Peyer's patch (tissue), 4 donors: ENCODE results near the gene IARS2.

ENCODE experiments used
- POLR2A ChIP-seq, 2 donors: fragments of 450-650 bp; IDR thresholded peaks; one replicate each; pipeline ENCODE4 v1.5.1; 2017; ENCODE audit warnings: antibody characterized with exemption in 2 of 2, mild to moderate bottlenecking in 2 of 2, moderate library complexity in 2 of 2
- TF ChIP-seq, protein P1 (sequence below), 6 experiments: fragments of 450-650 bp in 4 of 6; fragments of 200-600 bp in 2 of 6; sonication (generic) in 1 of 6; IDR thresholded peaks; one replicate each; pipeline ENCODE4 v1.5.1; 2017 to 2019; ENCODE audit warnings: antibody characterized with exemption in 6 of 6, mild to moderate bottlenecking in 3 of 6, moderate library complexity in 1 of 6

DNA sequence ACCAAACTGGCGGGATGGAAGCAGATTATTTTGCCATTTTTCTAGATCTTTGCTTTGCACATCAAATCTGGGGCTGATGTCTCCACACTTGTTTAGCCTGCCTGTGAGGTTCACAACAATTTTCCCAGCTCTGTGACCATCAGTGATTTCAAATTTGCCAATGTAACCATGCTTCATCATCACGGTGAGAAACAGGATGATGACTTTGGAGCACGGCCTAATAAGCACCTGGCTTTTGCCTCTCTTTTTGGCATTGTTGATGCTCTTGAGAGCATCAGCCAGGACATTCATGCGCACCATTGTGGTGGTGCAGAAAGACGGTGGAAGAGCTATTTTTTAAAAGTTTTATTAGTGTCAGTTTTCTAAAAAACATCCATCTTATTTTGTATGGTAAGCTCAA, 50.1 kb downstream of the IARS2 start:
- TF ChIP-seq, protein P1, sequence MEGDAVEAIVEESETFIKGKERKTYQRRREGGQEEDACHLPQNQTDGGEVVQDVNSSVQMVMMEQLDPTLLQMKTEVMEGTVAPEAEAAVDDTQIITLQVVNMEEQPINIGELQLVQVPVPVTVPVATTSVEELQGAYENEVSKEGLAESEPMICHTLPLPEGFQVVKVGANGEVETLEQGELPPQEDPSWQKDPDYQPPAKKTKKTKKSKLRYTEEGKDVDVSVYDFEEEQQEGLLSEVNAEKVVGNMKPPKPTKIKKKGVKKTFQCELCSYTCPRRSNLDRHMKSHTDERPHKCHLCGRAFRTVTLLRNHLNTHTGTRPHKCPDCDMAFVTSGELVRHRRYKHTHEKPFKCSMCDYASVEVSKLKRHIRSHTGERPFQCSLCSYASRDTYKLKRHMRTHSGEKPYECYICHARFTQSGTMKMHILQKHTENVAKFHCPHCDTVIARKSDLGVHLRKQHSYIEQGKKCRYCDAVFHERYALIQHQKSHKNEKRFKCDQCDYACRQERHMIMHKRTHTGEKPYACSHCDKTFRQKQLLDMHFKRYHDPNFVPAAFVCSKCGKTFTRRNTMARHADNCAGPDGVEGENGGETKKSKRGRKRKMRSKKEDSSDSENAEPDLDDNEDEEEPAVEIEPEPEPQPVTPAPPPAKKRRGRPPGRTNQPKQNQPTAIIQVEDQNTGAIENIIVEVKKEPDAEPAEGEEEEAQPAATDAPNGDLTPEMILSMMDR (IDR thresholded peaks at IDR 0.05): no peak
- TF ChIP-seq POLR2A (IDR thresholded peaks at IDR 0.05): no peak
